ENCODE results near the gene FDX2. TPM values are rescaled to one million over a fixed set of nuclear protein-coding genes. Genes with fewer than 3 reads are reported as not detected.

Gene FDX2
- total RNA-seq, 2 donors from 2014 or later = 12.5 to 20.4 TPM

GRCh38 chr19:10321874-10322835, 6.3 kb upstream of the FDX2 start:
- Histone ChIP-seq H3K4me3 (no peak overlapping the region), H3K9me3 (no peaks in the 10 kb centered on the region), H3K36me3 (peaks cover 96% of the 10 kb centered on the region), H3K4me1 (no peaks in the 10 kb centered on the region), H3K27me3 (no peaks in the 10 kb centered on the region), H3K27ac (no peak overlapping the region)
- TF ChIP-seq CTCF (IDR thresholded peaks at IDR 0.05) = no peak
- no peak for DNase-seq (ENCODE audit: low spot score)

GRCh38 chr19:10321417-10321797, 5.6 kb upstream of the FDX2 start:
- no peaks in the 10 kb centered on the region for H3K27me3 ChIP-seq
- no peaks in the 10 kb centered on the region for H3K9me3 ChIP-seq
- no peak overlapping the region for H3K27ac ChIP-seq
- H3K4me1 ChIP-seq = no peaks in the 10 kb centered on the region
- no peak overlapping the region for H3K4me3 ChIP-seq
- H3K36me3 ChIP-seq = peaks cover 95% of the 10 kb centered on the region
- DNase-seq (ENCODE audit: low spot score) = no peak
- no peak for TF ChIP-seq CTCF (IDR thresholded peaks at IDR 0.05)

- Histone ChIP-seq H3K4me1 (peaks cover 0 to 6% of the 10 kb centered on the region in 2 donors), H3K27ac (no peak overlapping the region), H3K36me3 (peaks cover 89% of the 10 kb centered on the region), H3K4me3 (no peak overlapping the region), H3K9me3 (no peaks in the 10 kb centered on the region), H3K27me3 (no peaks in the 10 kb centered on the region)
- no peak for TF ChIP-seq CTCF (IDR thresholded peaks at IDR 0.05)
- no peak for DNase-seq (ENCODE audit: low spot score)
Measured at GRCh38 chr19:10320602-10321416, 5.0 kb upstream of the FDX2 start.

GRCh38 chr19:10318807-10319682, 3.2 kb upstream of the FDX2 start:
- H3K36me3 ChIP-seq = peaks cover 73% of the 10 kb centered on the region

More at GRCh38 chr19:10318807-10319682, 3.2 kb upstream of the FDX2 start:
- TF ChIP-seq CTCF (IDR thresholded peaks at IDR 0.05) = no peak
- H3K27me3 ChIP-seq = no peaks in the 10 kb centered on the region
- no peaks in the 10 kb centered on the region for H3K9me3 ChIP-seq
- H3K4me3 ChIP-seq = no peak overlapping the region
- H3K4me1 ChIP-seq = peaks cover 0 to 14% of the 10 kb centered on the region in 2 donors
- no peak overlapping the region for H3K27ac ChIP-seq
- DNase-seq (ENCODE audit: low spot score) = no peak
